ENCODE measurements around the gene NLE1.

GRCh38 chr17:35162755-35163154 is 20.7 kb upstream of the NLE1 start:
- TF ChIP-seq MAX (IDR thresholded peaks at IDR 0.05) (no peak), CTCF (IDR thresholded peaks at IDR 0.05; ENCODE audit: low read depth, low read length, missing input control) (no peak), NR2F2 (IDR thresholded peaks at IDR 0.05) (no peak), YY1 (IDR thresholded peaks at IDR 0.05) (no peak), FOXA1 (IDR thresholded peaks at IDR 0.05) (no peak), ATF3 (IDR thresholded peaks at IDR 0.05) (no peak), EGR1 (IDR thresholded peaks at IDR 0.05; ENCODE audit: low read depth in 2 of 2) (no peak), REST (IDR thresholded peaks at IDR 0.05) (no peak), HNF4G (IDR thresholded peaks at IDR 0.05) (no peak), GABPA (IDR thresholded peaks at IDR 0.05 in 1 of 2, conservative IDR thresholded peaks at IDR 0.05 in 1 of 2) (no peak), RAD21 (IDR thresholded peaks at IDR 0.05) (no peak), RXRA (IDR thresholded peaks at IDR 0.05) (no peak), JUND (IDR thresholded peaks at IDR 0.05) (no peak)

Measured in liver (tissue), 3 donors.